Bronchial epithelial cell (primary cell): ENCODE results near the gene ADH1C. TPM values are rescaled to one million over a fixed set of nuclear protein-coding genes. Genes with fewer than 3 reads are reported as not detected.

Experiments used
- DNase-seq: peaks from one replicate; pipeline ENCODE4 v3.0.0-alpha.2; 2010; ENCODE audit warnings: low read depth
- FAIRE-seq: peaks from 2 replicates; lab custom pipeline; 2011; peaks lifted over from hg19 to GRCh38; lab: Jason Lieb, UNC
- H3K27me3 ChIP-seq: 2 replicates; pipeline ENCODE4 v1.5.1; 2011; ENCODE audit warnings: low read length; ENCODE audit not compliant: control insufficient read depth, insufficient read depth
- H3K36me3 ChIP-seq: 2 replicates; pipeline ENCODE4 v1.5.1; 2011; ENCODE audit warnings: low read length; ENCODE audit not compliant: control insufficient read depth, insufficient read depth
- H3K4me3 ChIP-seq: 2 replicates; pipeline ENCODE4 v1.5.1; 2011; ENCODE audit warnings: mild to moderate bottlenecking, low read depth, low read length, control low read depth
- total RNA-seq: library from RNA; depleted of rRNA; stranded (reverse); fragments of >200 nt; gene quantifications from 2 replicates; pipeline ENCODE4 v1.2.1, GENCODE V29; 2014
- TF ChIP-seq, protein P1 (sequence below): IDR thresholded peaks from 2 replicates; pipeline ENCODE4 v1.5.1; 2011; ENCODE audit warnings: mild to moderate bottlenecking, moderate library complexity, low read length, control low read depth, inconsistent platforms; ENCODE audit not compliant: insufficient read depth, severe bottlenecking

ADH1C gene
- total RNA-seq, 1 donor from 2014 or later: 0.26 TPM

DNA sequence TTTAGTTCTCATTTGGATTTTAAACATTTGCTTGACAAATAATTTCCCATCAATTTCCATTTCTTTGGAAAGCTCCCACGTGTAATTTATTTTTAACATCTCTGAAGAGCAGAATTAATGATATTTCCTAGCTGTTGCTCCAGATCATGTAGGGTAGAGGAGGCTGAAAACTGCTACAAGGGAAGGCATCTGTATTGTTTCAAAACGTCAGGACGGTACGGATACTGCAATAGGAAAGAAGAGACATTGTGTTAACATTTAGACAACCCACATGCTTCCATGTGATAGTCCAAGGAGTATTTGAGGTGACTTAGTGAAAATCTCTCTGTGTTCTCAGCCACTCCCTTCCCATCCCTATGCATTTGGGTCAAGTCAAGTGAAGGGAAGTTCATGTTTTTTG, 16.0 kb downstream of the ADH1C start:
- Histone ChIP-seq H3K4me3 (no peak overlapping the region), H3K36me3 (no peaks in the 10 kb centered on the region), H3K27me3 (no peaks in the 10 kb centered on the region)
- FAIRE-seq (peak; percentile 23), DNase-seq (no peak)
- TF ChIP-seq, protein P1, sequence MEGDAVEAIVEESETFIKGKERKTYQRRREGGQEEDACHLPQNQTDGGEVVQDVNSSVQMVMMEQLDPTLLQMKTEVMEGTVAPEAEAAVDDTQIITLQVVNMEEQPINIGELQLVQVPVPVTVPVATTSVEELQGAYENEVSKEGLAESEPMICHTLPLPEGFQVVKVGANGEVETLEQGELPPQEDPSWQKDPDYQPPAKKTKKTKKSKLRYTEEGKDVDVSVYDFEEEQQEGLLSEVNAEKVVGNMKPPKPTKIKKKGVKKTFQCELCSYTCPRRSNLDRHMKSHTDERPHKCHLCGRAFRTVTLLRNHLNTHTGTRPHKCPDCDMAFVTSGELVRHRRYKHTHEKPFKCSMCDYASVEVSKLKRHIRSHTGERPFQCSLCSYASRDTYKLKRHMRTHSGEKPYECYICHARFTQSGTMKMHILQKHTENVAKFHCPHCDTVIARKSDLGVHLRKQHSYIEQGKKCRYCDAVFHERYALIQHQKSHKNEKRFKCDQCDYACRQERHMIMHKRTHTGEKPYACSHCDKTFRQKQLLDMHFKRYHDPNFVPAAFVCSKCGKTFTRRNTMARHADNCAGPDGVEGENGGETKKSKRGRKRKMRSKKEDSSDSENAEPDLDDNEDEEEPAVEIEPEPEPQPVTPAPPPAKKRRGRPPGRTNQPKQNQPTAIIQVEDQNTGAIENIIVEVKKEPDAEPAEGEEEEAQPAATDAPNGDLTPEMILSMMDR: no peak

DNA sequence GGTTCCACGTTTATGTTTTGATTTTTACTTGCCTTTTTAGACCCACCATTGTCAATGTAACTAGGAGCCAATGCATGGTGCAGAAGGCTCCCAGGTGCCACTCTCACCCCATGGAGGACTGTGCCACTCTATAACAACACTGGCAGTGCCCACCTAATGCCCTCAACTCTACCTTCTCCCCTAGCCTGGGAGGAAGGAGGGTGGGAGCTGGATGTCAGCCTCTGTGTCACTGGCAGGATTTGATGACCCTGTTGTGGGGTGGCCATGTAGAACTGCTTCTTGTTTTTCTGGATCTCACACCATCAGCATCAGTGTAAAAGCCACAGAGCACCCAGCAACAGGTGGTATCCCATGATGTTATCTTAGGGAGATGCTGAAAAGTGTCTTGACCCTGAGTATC, 17.7 kb downstream of the ADH1C start:
- no peaks in the 10 kb centered on the region for H3K27me3 ChIP-seq
- DNase-seq (no peak), FAIRE-seq (peak; percentile 95)
- TF ChIP-seq, protein P1: no peak
- H3K36me3 ChIP-seq: no peaks in the 10 kb centered on the region
- H3K4me3 ChIP-seq: no peak overlapping the region

DNA sequence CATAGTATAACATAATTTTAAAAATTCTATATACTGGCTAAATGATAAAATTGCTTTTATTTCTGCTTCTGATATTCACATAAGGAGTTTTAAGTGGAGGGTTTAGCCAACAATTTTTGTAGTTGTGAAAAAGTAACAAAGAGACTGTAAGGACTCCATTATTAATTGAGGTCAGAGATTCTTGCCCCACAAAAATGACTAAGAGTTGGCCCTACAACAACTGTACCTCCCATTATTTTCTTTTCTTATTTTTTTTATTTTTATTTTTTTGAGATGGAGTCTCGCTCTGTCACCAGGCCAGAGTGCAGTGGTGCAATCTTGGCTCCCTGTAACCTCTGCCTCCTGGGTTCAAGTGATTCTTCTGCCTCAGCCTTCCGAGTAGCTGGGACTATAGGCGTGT, 21.9 kb downstream of the ADH1C start:
- TF ChIP-seq, protein P1: no peak

DNA sequence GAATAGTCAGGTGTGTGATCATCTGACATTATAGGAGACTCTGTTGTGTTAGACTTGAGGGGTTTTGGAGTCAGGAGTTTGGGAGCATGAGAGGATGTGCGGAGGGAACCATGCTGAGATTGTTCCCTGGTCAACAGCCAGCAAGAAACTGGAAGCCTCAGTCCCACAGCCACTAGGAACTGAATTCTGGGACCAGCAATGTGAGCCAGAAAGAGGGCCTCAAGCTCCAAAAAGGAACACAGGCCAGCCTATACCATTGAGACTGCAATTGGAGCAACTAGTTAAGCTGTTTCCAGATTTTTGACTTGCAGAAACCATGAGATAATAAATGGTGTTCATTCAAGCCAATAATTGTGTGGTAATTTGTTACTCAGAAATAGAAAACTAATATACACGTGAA, 22.7 kb downstream of the ADH1C start:
- TF ChIP-seq, protein P1: no peak
- FAIRE-seq: no peak
- Histone ChIP-seq H3K36me3 (no peaks in the 10 kb centered on the region), H3K27me3 (no peaks in the 10 kb centered on the region), H3K4me3 (no peak overlapping the region)
- no peak for DNase-seq

More for the DNA sequence above, 21.9 kb downstream of the ADH1C start:
- Histone ChIP-seq H3K27me3 (no peaks in the 10 kb centered on the region), H3K36me3 (no peaks in the 10 kb centered on the region), H3K4me3 (no peak overlapping the region)
- DNase-seq: no peak
- FAIRE-seq: no peak

DNA sequence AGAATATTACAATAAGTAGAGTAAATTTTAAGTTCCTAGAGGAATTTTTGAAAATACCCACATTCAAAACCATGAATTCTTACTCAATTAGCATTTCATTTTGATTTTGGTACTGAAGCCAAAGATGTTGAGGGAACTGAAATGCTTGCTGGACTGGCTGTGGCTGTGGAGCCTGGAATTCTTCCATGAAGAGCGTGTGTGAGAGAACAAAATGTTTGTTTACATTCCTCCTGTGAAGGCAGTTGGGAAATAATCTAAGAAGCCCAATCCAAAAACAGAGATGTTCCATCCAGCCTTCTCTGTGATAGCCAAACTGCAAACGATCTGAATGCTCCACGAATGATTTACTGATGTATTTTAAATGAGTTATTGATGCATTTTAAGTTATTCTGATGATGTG, 27.6 kb downstream of the ADH1C start:
- no peak overlapping the region for H3K4me3 ChIP-seq
- no peaks in the 10 kb centered on the region for H3K27me3 ChIP-seq
- no peak for DNase-seq
- H3K36me3 ChIP-seq: no peaks in the 10 kb centered on the region
- FAIRE-seq: no peak
- TF ChIP-seq, protein P1: no peak

DNA sequence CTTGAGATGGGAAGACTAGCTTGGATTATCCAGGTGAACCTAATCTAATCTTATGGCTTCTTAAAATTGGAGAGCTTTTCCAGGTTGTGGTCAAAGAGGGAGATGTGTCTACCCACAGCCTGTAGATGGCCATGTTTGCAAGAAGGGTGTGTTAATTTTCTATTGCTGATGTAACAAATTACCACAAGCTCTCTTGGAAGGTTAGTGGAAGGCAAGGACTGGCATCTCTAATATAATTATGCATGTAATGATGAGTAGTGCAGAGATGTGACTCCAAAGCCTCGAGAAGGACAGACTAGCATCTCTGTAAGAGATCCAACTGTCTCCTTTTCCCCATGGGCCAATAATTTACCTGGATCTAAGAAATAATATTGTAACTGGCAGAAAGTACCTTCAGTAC, 28.2 kb downstream of the ADH1C start:
- FAIRE-seq (no peak), DNase-seq (no peak)
- no peaks in the 10 kb centered on the region for H3K36me3 ChIP-seq
- TF ChIP-seq, protein P1: no peak
- H3K27me3 ChIP-seq: no peaks in the 10 kb centered on the region
- H3K4me3 ChIP-seq: no peak overlapping the region
